ENCODE measurements around the gene PYHIN1.

DNA sequence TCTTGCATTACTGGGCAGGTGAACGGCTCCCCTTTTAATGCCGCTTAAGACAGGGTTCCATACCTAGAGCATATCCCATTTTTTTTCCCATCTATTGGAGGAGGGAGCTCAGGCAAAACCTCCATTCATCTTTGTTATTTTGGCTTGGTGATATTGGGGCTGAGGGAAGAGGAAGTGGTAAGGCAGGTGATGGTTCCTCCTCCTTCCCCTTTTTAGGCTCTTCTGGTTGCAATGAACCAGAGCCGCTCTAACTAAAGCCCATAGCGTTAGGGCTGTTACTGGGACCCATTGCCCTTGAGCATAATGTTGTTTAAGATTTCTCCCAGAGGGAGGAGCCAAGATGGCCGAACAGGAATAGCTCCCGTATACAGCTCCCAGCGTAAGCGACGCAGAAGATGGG is 21.1 kb downstream of the PYHIN1 start:
- TF ChIP-seq CTCF (IDR thresholded peaks at IDR 0.05) (no peak), POLR2A (IDR thresholded peaks at IDR 0.05) (no peak), EP300 (IDR thresholded peaks at IDR 0.05) (no peak)
